ENCODE data around the gene MIX23.
A peak's percentile ranks its signal among the peaks of the same experiment; 100 is the strongest.

The MIX23 gene

GRCh38 chr3:122389892-122390291 lies 6.9 kb upstream of the MIX23 start:
- Histone ChIP-seq H3K4me3 (ENCODE audit: low read length in 2 of 2) (no peak overlapping the region), H2BK15ac (ENCODE audit: low read length) (no peak overlapping the region), H2BK120ac (ENCODE audit: low read depth, low read length) (no peak overlapping the region), H2AFZ (ENCODE audit: low read length) (no peak overlapping the region), H3K14ac (ENCODE audit: low read length) (no peak overlapping the region), H3K4me1 (ENCODE audit: control insufficient read depth in 2 of 2, insufficient read depth in 1 of 2, low read depth in 1 of 2, low read length in 2 of 2) (peaks cover 0 to 2% of the 10 kb centered on the region in 2 donors), H4K8ac (ENCODE audit: low read depth, low read length) (no peak overlapping the region), H3K27me3 (ENCODE audit: control insufficient read depth in 3 of 3, insufficient read depth in 3 of 3, low read depth in 1 of 3, low read length in 3 of 3) (no peaks in the 10 kb centered on the region), H3K27ac (replicated peaks; ENCODE audit: low read length) (no peak overlapping the region), H2AK5ac (ENCODE audit: low read depth, low read length) (no peak overlapping the region), H2BK12ac (ENCODE audit: low read length) (no peak overlapping the region), H2BK5ac (ENCODE audit: low read length) (no peak overlapping the region), H3K4me2 (ENCODE audit: insufficient read depth, low read length, poor library complexity, severe bottlenecking) (no peak overlapping the region), H3K9ac (ENCODE audit: low read depth, low read length, poor library complexity) (no peak overlapping the region), H3K9me3 (replicated peaks in 1 of 2; ENCODE audit: control insufficient read depth in 2 of 2, insufficient read depth in 1 of 2, low read depth in 1 of 2, low read length in 2 of 2) (no peaks in the 10 kb centered on the region), H3K23ac (ENCODE audit: low read depth, low read length, poor library complexity) (no peak overlapping the region), H3K79me1 (ENCODE audit: low read depth, low read length) (no peaks in the 10 kb centered on the region), H4K91ac (ENCODE audit: low read depth, low read length, poor library complexity) (no peak overlapping the region), H3K18ac (ENCODE audit: low read length) (no peak overlapping the region), H3K36me3 (replicated peaks in 1 of 2; ENCODE audit: control insufficient read depth in 2 of 2, insufficient read depth in 2 of 2, low read length in 2 of 2) (no peaks in the 10 kb centered on the region), H3K4ac (ENCODE audit: low read length) (no peak overlapping the region)
- DNase-seq (ENCODE audit: low spot score) = no peak
- WGBS, 2 donors (ENCODE audit: extremely low coverage in 2 of 2, insufficient read length in 2 of 2, insufficient replicate concordance in 1 of 2) = no CpG with 5 or more reads among the region's 4 CpGs

DNA sequence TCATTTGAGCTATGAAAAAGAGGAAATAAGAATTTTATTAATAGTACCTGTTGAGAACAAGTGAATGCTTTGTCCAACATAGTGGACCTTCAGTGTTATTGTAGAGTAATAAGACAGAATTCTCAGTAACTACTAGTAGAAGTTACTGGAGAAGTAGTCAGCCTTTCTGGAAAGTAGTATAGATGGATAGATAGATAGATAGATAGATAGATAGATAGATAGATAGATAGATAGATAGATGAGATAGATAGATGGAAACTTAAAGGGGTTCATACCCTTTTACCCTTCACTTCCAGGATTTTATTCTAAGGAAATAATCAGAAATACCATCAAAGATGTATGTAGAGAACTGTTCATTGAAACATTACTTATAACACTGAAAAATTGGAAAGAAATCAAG lies 6.2 kb upstream of the MIX23 start:
- Histone ChIP-seq H2BK12ac (ENCODE audit: low read length) (no peak overlapping the region), H2BK120ac (ENCODE audit: low read depth, low read length) (no peak overlapping the region), H2BK5ac (ENCODE audit: low read length) (no peak overlapping the region), H3K18ac (ENCODE audit: low read length) (no peak overlapping the region), H2BK15ac (ENCODE audit: low read length) (no peak overlapping the region), H3K4me1 (ENCODE audit: control insufficient read depth in 2 of 2, insufficient read depth in 1 of 2, low read depth in 1 of 2, low read length in 2 of 2) (peaks cover 0 to 2% of the 10 kb centered on the region in 2 donors), H3K4me2 (ENCODE audit: insufficient read depth, low read length, poor library complexity, severe bottlenecking) (no peak overlapping the region), H3K4me3 (ENCODE audit: low read length in 2 of 2) (no peak overlapping the region), H2AFZ (ENCODE audit: low read length) (no peak overlapping the region), H3K36me3 (replicated peaks in 1 of 2; ENCODE audit: control insufficient read depth in 2 of 2, insufficient read depth in 2 of 2, low read length in 2 of 2) (no peaks in the 10 kb centered on the region), H3K9ac (ENCODE audit: low read depth, low read length, poor library complexity) (no peak overlapping the region), H3K14ac (ENCODE audit: low read length) (no peak overlapping the region), H3K23ac (ENCODE audit: low read depth, low read length, poor library complexity) (no peak overlapping the region), H3K27me3 (ENCODE audit: control insufficient read depth in 3 of 3, insufficient read depth in 3 of 3, low read depth in 1 of 3, low read length in 3 of 3) (peaks cover 0 to 2% (median 0%) of the 10 kb centered on the region in 3 experiments), H3K79me1 (ENCODE audit: low read depth, low read length) (no peaks in the 10 kb centered on the region), H4K8ac (ENCODE audit: low read depth, low read length) (no peak overlapping the region), H3K9me3 (replicated peaks in 1 of 2; ENCODE audit: control insufficient read depth in 2 of 2, insufficient read depth in 1 of 2, low read depth in 1 of 2, low read length in 2 of 2) (no peaks in the 10 kb centered on the region), H3K4ac (ENCODE audit: low read length) (no peak overlapping the region), H2AK5ac (ENCODE audit: low read depth, low read length) (no peak overlapping the region), H4K91ac (ENCODE audit: low read depth, low read length, poor library complexity) (no peak overlapping the region), H3K27ac (replicated peaks; ENCODE audit: low read length) (no peak overlapping the region)
- DNase-seq (ENCODE audit: low spot score) = no peak

GRCh38 chr3:122387709-122388108 lies 4.7 kb upstream of the MIX23 start:
- no peak for DNase-seq (ENCODE audit: low spot score)

DNA sequence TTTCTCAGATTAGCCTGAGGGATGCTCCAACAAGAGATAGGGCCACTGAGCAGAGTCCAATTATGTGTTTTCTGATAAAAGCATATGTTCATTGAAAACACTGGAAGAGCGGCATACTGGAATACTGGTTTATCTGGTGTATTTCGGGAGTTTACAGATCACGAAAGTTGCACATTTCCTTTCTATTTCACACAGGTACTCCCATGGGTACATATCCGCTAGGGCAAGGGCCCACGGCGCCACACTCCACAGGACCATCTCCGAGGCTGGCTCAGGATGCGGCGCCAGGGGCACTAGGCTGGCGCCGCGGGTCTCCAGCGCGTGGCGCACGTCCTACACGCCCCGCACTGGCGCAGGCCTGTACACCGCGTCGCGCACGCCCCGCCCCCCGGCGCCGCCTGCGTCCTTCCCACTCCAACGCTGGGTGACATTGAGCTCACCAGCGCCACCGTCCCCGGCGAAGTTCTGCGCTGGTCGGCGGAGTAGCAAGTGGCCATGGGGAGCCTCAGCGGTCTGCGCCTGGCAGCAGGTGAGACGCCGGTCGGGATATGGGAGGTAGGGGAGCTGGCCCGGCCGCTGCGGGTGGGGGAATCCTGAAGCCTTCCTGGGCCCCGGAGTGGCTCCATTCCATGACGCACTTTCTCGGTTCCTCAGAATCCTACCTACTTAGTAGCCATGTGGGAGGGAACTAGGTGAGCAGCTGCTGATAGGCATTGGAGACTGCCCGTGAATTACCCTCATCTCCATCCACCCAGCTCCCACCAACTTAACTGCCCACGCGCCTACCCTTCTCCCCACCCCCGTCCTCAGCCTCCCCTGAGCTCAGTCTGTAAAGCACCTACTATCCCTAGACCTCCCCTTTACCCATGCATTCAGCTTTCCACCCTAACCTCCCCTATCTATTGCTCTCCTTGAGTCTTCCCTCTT lies 1.0 kb upstream of the MIX23 start, which contains the start of gene FAM162A:
TSS of gene FAM162A (plus strand) at position 412 of the 927 bp plus-strand sequence. CDS start at position 496, 84 bp downstream.
- WGBS, 2 donors (ENCODE audit: extremely low coverage in 2 of 2, insufficient read length in 2 of 2, insufficient replicate concordance in 1 of 2) = no CpG with 5 or more reads among the region's 52 CpGs
- no peaks in the 10 kb centered on the region for H3K79me1 ChIP-seq (ENCODE audit: low read depth, low read length)
- peak within 1 kb of the TSS; percentile 86 for H3K18ac ChIP-seq (ENCODE audit: low read length)
- peaks cover 0 to 2% (median 0%) of the 10 kb centered on the region in 3 experiments for H3K27me3 ChIP-seq (ENCODE audit: control insufficient read depth in 3 of 3, insufficient read depth in 3 of 3, low read depth in 1 of 3, low read length in 3 of 3)
- peak within 1 kb of the TSS; percentile 57 for H3K27ac ChIP-seq (replicated peaks; ENCODE audit: low read length)
- H3K23ac ChIP-seq (ENCODE audit: low read depth, low read length, poor library complexity) = peak within 1 kb of the TSS; percentile 99
- H3K4me3 ChIP-seq (ENCODE audit: low read length in 2 of 2) = peak within 1 kb of the TSS; percentile 80 to 87
- H2BK120ac ChIP-seq (ENCODE audit: low read depth, low read length) = no peak within 1 kb of the TSS
- no peak within 1 kb of the TSS for H4K8ac ChIP-seq (ENCODE audit: low read depth, low read length)
- H2AK5ac ChIP-seq (ENCODE audit: low read depth, low read length) = no peak within 1 kb of the TSS
- H2AFZ ChIP-seq (ENCODE audit: low read length) = peak within 1 kb of the TSS; percentile 98
- no peak within 1 kb of the TSS for H2BK12ac ChIP-seq (ENCODE audit: low read length)
- H3K14ac ChIP-seq (ENCODE audit: low read length) = no peak within 1 kb of the TSS
- no peak within 1 kb of the TSS for H4K91ac ChIP-seq (ENCODE audit: low read depth, low read length, poor library complexity)
- H3K4me1 ChIP-seq (ENCODE audit: control insufficient read depth in 2 of 2, insufficient read depth in 1 of 2, low read depth in 1 of 2, low read length in 2 of 2) = peaks cover 3 to 6% of the 10 kb centered on the region in 2 donors
- H2BK5ac ChIP-seq (ENCODE audit: low read length) = peak within 1 kb of the TSS; percentile 59
- H2BK15ac ChIP-seq (ENCODE audit: low read length) = no peak within 1 kb of the TSS
- DNase-seq (ENCODE audit: low spot score) = peak; percentile 90
- peak within 1 kb of the TSS; percentile 79 for H3K4me2 ChIP-seq (ENCODE audit: insufficient read depth, low read length, poor library complexity, severe bottlenecking)
- H3K9ac ChIP-seq (ENCODE audit: low read depth, low read length, poor library complexity) = peak within 1 kb of the TSS; percentile 83
- H3K36me3 ChIP-seq (replicated peaks in 1 of 2; ENCODE audit: control insufficient read depth in 2 of 2, insufficient read depth in 2 of 2, low read length in 2 of 2) = peaks cover 0 to 9% of the 10 kb centered on the region in 2 donors
- no peaks in the 10 kb centered on the region for H3K9me3 ChIP-seq (replicated peaks in 1 of 2; ENCODE audit: control insufficient read depth in 2 of 2, insufficient read depth in 1 of 2, low read depth in 1 of 2, low read length in 2 of 2)
- H3K4ac ChIP-seq (ENCODE audit: low read length) = no peak within 1 kb of the TSS

More at GRCh38 chr3:122387709-122388108, 4.7 kb upstream of the MIX23 start:
- Histone ChIP-seq H2AFZ (ENCODE audit: low read length) (no peak overlapping the region), H3K9ac (ENCODE audit: low read depth, low read length, poor library complexity) (no peak overlapping the region), H2BK15ac (ENCODE audit: low read length) (no peak overlapping the region), H3K4ac (ENCODE audit: low read length) (no peak overlapping the region), H3K4me1 (ENCODE audit: control insufficient read depth in 2 of 2, insufficient read depth in 1 of 2, low read depth in 1 of 2, low read length in 2 of 2) (peaks cover 0 to 6% of the 10 kb centered on the region in 2 donors), H2BK120ac (ENCODE audit: low read depth, low read length) (no peak overlapping the region), H3K18ac (ENCODE audit: low read length) (no peak overlapping the region), H3K79me1 (ENCODE audit: low read depth, low read length) (no peaks in the 10 kb centered on the region), H3K14ac (ENCODE audit: low read length) (no peak overlapping the region), H3K36me3 (replicated peaks in 1 of 2; ENCODE audit: control insufficient read depth in 2 of 2, insufficient read depth in 2 of 2, low read length in 2 of 2) (no peaks in the 10 kb centered on the region), H2BK5ac (ENCODE audit: low read length) (no peak overlapping the region), H3K4me3 (ENCODE audit: low read length in 2 of 2) (no peak overlapping the region), H3K9me3 (replicated peaks in 1 of 2; ENCODE audit: control insufficient read depth in 2 of 2, insufficient read depth in 1 of 2, low read depth in 1 of 2, low read length in 2 of 2) (no peaks in the 10 kb centered on the region), H3K27ac (replicated peaks; ENCODE audit: low read length) (no peak overlapping the region), H3K27me3 (ENCODE audit: control insufficient read depth in 3 of 3, insufficient read depth in 3 of 3, low read depth in 1 of 3, low read length in 3 of 3) (peaks cover 0 to 2% (median 0%) of the 10 kb centered on the region in 3 experiments), H4K91ac (ENCODE audit: low read depth, low read length, poor library complexity) (no peak overlapping the region), H2BK12ac (ENCODE audit: low read length) (no peak overlapping the region), H3K23ac (ENCODE audit: low read depth, low read length, poor library complexity) (no peak overlapping the region), H4K8ac (ENCODE audit: low read depth, low read length) (no peak overlapping the region), H3K4me2 (ENCODE audit: insufficient read depth, low read length, poor library complexity, severe bottlenecking) (no peak overlapping the region), H2AK5ac (ENCODE audit: low read depth, low read length) (no peak overlapping the region)
- no CpG with 5 or more reads among the region's 3 CpGs for WGBS, 2 donors (ENCODE audit: extremely low coverage in 2 of 2, insufficient read length in 2 of 2, insufficient replicate concordance in 1 of 2)
